Peyer's patch (tissue), 4 donors: ENCODE measurements around the gene DCLK3. TPM values are rescaled to one million over a fixed set of nuclear protein-coding genes. Genes with fewer than 3 reads are reported as not detected.

Source experiments
- DNase-seq, 3 donors: peaks; one replicate each; pipeline ENCODE4 v3.0.0-alpha.2; 2017 to 2019
- H3K27ac ChIP-seq, 4 donors: fragments of 200-600 bp; sonication (generic); one replicate each; pipeline ENCODE4 v1.5.1; 2016 to 2019
- H3K27me3 ChIP-seq, 2 donors: fragments of 200-600 bp; sonication (generic); one replicate each; pipeline ENCODE4 v1.5.1; 2019
- H3K36me3 ChIP-seq, 3 donors: fragments of 200-600 bp; sonication (generic); one replicate each; pipeline ENCODE4 v1.5.1; 2016 to 2019
- H3K4me1 ChIP-seq, 4 donors: fragments of 200-600 bp; sonication (generic); one replicate each; pipeline ENCODE4 v1.5.1; 2016 to 2019
- H3K4me3 ChIP-seq, 4 donors: fragments of 200-600 bp; sonication (generic); 1 replicate in 3 of 4; 2 replicates in 1 of 4; pipeline ENCODE4 v1.5.1; 2016 to 2019; ENCODE audit warnings: mild to moderate bottlenecking in 1 of 4
- H3K9me3 ChIP-seq, 4 donors: fragments of 200-600 bp; sonication (generic); one replicate each; pipeline ENCODE4 v1.5.1; 2016 to 2019; ENCODE audit warnings: mild to moderate bottlenecking in 1 of 4
- POLR2A ChIP-seq, 2 donors: fragments of 450-650 bp; IDR thresholded peaks; one replicate each; pipeline ENCODE4 v1.5.1; 2017; ENCODE audit warnings: antibody characterized with exemption in 2 of 2, mild to moderate bottlenecking in 2 of 2, moderate library complexity in 2 of 2
- total RNA-seq, 4 donors: library from RNA; depleted of rRNA; stranded (reverse); fragments of >200 nt; gene quantifications; one replicate each; pipeline ENCODE4 v1.1.0, GENCODE V29; 2016
- TF ChIP-seq, protein P1 (sequence below), 6 experiments: fragments of 450-650 bp in 4 of 6; fragments of 200-600 bp in 2 of 6; sonication (generic) in 1 of 6; IDR thresholded peaks; one replicate each; pipeline ENCODE4 v1.5.1; 2017 to 2019; ENCODE audit warnings: antibody characterized with exemption in 6 of 6, mild to moderate bottlenecking in 3 of 6, moderate library complexity in 1 of 6

Gene DCLK3
- total RNA-seq, 4 donors from 2014 or later, result not detected

- Histone ChIP-seq H3K27ac (no peak overlapping the region), H3K4me1 (no peaks in the 10 kb centered on the region), H3K27me3 (no peaks in the 10 kb centered on the region), H3K36me3 (no peaks in the 10 kb centered on the region), H3K4me3 (no peak overlapping the region), H3K9me3 (no peaks in the 10 kb centered on the region)
- no peak for DNase-seq
- no peak for TF ChIP-seq POLR2A (IDR thresholded peaks at IDR 0.05)
- TF ChIP-seq, protein P1, sequence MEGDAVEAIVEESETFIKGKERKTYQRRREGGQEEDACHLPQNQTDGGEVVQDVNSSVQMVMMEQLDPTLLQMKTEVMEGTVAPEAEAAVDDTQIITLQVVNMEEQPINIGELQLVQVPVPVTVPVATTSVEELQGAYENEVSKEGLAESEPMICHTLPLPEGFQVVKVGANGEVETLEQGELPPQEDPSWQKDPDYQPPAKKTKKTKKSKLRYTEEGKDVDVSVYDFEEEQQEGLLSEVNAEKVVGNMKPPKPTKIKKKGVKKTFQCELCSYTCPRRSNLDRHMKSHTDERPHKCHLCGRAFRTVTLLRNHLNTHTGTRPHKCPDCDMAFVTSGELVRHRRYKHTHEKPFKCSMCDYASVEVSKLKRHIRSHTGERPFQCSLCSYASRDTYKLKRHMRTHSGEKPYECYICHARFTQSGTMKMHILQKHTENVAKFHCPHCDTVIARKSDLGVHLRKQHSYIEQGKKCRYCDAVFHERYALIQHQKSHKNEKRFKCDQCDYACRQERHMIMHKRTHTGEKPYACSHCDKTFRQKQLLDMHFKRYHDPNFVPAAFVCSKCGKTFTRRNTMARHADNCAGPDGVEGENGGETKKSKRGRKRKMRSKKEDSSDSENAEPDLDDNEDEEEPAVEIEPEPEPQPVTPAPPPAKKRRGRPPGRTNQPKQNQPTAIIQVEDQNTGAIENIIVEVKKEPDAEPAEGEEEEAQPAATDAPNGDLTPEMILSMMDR (IDR thresholded peaks at IDR 0.05), result no peak
Observed at GRCh38 chr3:36707623-36708409, 56.5 kb downstream of the DCLK3 start.

- DNase-seq, result no peak
- H3K27me3 ChIP-seq, result no peaks in the 10 kb centered on the region
- TF ChIP-seq POLR2A (IDR thresholded peaks at IDR 0.05), result no peak
- TF ChIP-seq, protein P1 (IDR thresholded peaks at IDR 0.05), result no peak
- no peak overlapping the region for H3K27ac ChIP-seq
- H3K36me3 ChIP-seq, result no peaks in the 10 kb centered on the region
- H3K4me1 ChIP-seq, result no peaks in the 10 kb centered on the region
- H3K4me3 ChIP-seq, result no peak overlapping the region
- H3K9me3 ChIP-seq, result no peaks in the 10 kb centered on the region
Observed at GRCh38 chr3:36705015-36705414, 59.3 kb downstream of the DCLK3 start.

DNA sequence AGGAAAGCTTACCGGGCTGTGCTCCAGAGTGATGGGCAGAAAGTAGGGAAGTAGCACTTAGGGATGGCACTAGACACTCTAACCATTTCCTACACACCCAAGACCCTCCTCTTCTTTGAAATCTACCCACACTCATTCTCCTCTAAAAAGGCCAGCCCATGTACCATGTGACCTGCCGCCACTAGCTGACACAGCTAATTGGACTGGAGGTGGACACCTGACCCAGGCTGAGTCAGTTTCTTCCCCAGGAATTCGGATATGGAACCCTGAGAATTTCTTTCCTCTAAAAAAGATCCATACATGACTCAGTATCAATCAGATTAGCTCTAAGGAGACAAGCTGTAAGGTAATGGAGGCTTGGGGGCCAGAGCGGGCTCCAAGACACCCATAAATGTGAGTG, 60.1 kb downstream of the DCLK3 start:
- Histone ChIP-seq H3K9me3 (no peaks in the 10 kb centered on the region), H3K27ac (no peak overlapping the region), H3K36me3 (no peaks in the 10 kb centered on the region), H3K4me3 (no peak overlapping the region), H3K4me1 (no peaks in the 10 kb centered on the region), H3K27me3 (no peaks in the 10 kb centered on the region)
- TF ChIP-seq, protein P1 (IDR thresholded peaks at IDR 0.05), result no peak
- TF ChIP-seq POLR2A (IDR thresholded peaks at IDR 0.05), result no peak
- no peak for DNase-seq

DNA sequence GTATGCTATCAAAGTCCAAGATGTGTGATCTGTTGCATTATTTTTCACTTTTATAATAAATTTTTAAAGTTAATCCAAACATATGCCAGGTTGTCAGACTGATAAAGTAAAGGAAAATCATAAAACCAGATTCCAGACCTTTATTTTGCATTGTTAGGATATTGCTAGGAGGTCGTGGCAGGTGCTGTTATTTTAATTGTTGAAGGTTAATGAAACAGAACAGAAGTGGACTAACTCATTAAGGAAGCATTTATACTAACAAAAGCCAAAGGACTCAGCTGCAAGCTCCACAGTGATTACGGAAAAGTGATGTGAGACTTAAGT, 63.1 kb downstream of the DCLK3 start:
- Histone ChIP-seq H3K9me3 (no peaks in the 10 kb centered on the region), H3K27ac (no peak overlapping the region), H3K4me3 (no peak overlapping the region), H3K36me3 (no peaks in the 10 kb centered on the region), H3K4me1 (no peaks in the 10 kb centered on the region), H3K27me3 (no peaks in the 10 kb centered on the region)
- DNase-seq, result no peak
- TF ChIP-seq, protein P1 (IDR thresholded peaks at IDR 0.05), result no peak
- no peak for TF ChIP-seq POLR2A (IDR thresholded peaks at IDR 0.05)

DNA sequence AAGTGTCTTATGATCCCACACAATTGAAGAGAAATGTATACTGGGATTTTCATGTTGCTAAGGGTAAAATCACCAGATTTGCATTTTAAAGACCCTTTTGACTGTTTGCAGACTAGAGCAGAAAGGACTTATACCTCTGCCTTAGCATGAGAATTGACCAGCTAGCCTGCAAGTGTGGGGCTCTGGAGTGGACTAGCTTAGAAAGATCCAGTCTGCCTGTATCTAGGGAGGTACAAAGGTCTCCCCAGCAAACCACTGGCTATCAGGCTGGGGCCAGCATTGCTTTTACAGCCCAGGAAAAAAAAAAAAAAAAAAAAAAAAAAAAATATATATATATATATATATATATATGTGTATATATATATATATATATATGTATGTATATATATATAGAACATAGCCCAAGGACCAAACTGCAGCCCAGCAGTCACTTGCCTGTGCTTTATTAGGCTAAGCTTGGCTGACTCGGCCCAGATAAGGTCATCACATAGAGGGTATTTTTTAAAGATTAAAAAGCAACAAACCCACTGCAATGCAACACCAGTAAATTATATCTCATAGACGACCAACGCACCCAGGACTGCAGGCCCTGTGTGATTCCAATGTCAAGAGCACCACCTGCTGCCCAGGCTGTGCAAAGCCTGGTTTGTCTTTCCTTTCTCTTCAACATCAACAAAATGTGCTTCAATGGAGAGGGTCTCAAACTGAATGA, 63.7 kb downstream of the DCLK3 start:
- DNase-seq, result peak in 2 of 3 donors; percentile 17 to 60
- H3K9me3 ChIP-seq, result no peaks in the 10 kb centered on the region
- H3K27me3 ChIP-seq, result no peaks in the 10 kb centered on the region
- no peak overlapping the region for H3K4me3 ChIP-seq
- H3K36me3 ChIP-seq, result no peaks in the 10 kb centered on the region
- H3K4me1 ChIP-seq, result no peaks in the 10 kb centered on the region
- no peak overlapping the region for H3K27ac ChIP-seq
- TF ChIP-seq, protein P1 (IDR thresholded peaks at IDR 0.05), result peak in 4 of 6 experiments; percentile 41 to 58 (median 52)
- no peak for TF ChIP-seq POLR2A (IDR thresholded peaks at IDR 0.05)
